NCI-H510A treated with DMSO at 0.1 percent for 48 hours (cell line): ENCODE results near the gene L3MBTL1.
"Not testable (repeated sequence)": the region's sequence is repeated elsewhere in the genome, so short reads cannot be mapped to it uniquely, and the experiment has no call there.

Source experiments
- DNase-seq: peaks from one replicate; lab custom pipeline; 2025; lab: John Stamatoyannopoulos, UW

L3MBTL1 gene

DNA sequence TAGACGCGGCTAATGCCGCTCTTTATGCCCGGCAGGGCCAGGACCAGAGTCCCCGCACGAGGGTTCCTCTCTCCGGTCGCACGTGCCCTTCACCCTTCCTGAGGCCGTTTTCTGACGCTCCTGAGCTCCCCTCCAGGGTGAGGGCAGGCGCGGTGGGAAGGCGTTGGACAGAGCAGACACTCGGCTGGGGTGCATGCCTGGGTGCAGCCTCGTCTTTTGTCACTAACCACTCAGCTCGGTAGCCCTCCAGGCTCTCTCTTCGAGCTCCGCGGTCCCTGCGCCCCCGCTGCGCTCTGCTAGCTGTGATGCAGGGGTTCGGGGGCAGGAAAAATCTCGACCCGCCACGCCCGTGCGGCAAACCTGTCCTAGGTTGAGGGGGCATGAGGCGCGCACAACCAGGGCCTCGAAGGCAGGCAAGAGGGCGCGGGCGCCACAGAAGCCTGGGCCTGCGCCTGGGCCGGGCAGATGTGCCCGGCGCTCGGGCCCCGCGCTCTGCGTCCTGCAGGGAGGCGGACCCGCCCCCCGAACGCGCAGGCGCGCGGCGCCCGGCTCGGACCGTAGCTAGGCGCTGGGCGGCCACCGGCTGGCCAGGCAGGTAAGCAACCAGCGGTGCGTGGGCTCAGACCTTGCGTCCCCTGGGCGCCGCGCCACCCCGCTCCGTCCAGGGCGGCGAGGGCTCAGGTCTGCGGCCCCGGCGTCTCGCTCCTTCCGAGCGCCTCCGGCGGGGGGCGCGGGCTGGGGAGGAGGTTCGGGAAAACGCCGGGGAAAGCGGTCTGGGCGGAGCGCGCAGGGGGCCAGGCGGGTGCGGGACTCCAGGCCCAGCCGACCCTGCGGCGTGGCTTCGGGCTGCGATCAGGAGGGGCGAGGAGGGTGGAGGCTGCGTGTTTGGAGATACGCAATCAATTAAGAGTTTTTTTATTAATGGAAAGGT, at the start of gene L3MBTL1:
TSS of gene L3MBTL1 (plus strand) at position 548 of the 931 bp plus-strand sequence. CDS start 5,807 bp downstream, outside the sequence.
- DNase-seq = peak; percentile 59

DNA sequence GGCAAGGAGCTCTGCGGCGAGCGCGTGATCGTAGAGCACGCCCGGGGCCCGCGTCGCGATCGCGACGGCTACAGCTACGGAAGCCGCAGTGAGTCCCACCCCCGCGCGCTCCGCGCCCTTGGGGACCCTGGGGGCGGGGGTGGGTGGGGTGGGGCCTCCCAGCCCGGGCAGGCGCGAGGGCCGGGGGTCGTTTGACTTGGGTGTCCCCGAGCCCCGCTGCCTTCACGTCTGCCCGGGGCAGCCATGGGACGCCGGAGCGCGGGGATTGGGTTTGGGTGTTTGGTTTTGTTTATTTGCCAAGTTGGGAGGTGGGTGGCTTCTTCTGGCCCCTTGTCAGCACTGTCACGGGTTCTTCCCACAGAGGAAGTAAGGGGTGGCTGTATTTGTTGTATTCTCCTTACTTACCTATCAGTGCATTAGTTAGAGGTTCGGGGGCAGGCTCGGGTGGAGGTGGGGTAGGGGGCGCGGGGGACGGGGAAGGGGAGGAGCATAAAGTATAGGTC, 49.0 kb upstream of the L3MBTL1 start:
- DNase-seq = no peak

DNA sequence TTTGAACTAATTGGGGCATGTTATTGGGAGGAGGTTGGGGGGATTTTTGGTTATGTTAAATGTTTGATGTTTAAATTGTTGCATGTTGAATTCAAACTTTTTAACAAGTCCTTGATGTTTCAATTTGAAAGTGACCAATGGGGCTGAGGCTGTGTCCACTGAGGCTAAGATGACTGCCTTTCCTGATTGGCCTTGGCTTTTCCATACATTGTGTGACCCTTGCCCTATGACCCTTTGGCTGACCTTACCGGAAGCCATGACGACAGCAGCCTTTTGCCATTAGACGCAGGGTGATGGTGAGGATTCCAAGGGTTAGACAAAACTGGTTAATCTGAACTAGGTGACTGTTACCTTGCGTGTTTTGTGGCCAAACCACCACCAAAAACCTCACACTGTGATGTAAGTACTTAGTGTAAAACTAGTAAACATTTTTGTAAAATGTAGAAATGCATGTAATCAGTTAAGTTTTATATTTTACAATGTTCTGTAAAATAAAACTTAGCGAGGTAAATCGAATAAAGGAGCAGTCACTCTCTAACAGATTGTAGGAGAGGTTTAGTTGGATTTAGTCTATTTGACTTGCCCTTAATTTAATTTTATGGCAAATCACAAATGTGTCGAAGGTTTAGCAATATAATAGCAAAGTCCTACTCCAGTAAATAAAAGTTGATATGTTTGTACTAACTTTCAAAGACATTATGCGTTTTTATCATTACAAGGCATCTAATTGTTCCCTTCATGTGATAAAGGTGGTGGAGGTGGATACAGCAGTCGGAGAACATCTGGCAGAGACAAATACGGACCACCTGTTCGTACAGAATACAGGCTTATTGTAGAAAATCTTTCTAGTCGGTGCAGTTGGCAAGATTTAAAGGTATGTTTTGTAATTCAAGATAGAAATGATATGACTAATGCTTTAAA, 48.2 kb upstream of the L3MBTL1 start:
- DNase-seq = no peak

DNA sequence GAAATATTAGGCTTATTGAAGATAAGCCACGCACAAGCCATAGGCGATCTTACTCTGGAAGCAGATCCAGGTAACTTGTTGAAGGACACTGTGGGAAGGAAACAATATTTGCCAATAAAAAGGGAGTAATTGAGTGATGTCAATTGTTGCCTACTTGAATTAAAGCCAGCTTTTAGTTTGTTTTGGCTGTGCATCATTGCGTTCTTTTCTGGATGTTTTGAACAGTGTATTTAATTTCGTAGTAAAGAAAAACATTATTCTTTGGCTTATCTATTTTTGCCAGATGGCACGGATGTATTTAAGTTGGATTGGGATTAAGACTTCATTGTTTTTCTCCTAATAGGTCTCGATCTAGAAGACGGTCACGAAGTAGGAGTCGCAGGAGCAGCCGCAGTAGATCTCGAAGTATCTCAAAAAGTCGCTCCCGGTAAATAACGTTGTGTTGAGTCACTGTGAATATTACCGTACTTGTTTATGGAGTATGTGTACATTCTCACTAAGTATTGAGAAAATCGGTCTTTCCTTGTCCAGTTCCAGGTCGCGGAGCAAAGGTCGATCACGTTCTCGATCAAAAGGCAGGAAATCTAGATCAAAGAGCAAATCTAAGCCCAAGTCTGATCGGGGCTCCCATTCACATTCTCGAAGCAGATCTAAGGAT, 47.2 kb upstream of the L3MBTL1 start:
- no peak for DNase-seq

DNA sequence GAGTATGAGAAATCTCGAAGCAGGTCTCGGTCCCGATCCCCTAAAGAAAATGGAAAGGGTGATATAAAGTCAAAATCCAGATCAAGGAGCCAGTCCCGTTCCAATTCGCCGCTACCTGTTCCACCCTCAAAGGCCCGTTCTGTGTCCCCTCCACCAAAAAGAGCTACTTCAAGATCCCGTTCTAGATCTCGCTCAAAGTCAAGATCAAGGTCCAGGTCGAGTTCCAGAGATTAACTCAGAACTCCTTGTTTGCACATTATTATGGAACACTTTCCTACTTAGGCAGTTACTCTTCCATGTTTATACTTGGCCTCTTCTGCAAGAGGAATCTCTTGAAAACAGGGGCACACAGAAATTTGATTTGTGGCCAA, 46.7 kb upstream of the L3MBTL1 start:
- no peak for DNase-seq

DNA sequence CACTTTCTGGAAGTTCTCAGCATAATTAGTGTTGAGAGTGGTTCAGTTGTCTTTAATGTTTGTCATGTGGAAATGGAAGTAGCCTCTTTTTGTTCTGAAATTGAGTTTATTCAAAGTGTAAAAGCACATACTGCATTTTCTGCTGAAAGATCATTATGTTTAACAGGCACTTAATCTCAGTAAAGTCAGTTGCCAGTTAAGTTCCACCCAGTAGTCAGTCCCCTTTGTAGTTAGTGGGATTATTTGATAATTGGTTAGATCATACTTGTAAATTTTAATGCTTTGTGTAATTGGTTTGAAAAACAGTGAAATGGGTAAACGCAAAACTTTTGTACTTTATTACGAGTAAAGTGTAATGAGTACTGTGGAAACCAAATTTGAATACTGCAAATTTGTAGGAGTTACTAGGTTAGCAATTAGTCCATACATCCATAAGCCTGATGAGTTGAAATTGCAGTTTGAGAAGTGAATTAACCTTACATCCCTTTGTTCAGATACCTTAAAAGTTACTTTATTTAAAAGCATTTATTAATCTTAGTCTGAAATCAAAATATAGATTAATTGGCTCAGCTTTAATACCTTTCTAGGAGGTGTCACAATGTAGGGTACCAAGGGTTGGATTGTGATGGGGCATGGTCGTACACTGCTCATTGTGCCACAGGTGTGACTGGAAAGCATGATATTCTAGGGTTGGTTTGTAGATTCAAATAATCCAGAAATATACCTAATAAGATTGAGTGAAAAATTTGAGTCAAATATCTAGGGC, 45.4 kb upstream of the L3MBTL1 start:
- no peak for DNase-seq

DNA sequence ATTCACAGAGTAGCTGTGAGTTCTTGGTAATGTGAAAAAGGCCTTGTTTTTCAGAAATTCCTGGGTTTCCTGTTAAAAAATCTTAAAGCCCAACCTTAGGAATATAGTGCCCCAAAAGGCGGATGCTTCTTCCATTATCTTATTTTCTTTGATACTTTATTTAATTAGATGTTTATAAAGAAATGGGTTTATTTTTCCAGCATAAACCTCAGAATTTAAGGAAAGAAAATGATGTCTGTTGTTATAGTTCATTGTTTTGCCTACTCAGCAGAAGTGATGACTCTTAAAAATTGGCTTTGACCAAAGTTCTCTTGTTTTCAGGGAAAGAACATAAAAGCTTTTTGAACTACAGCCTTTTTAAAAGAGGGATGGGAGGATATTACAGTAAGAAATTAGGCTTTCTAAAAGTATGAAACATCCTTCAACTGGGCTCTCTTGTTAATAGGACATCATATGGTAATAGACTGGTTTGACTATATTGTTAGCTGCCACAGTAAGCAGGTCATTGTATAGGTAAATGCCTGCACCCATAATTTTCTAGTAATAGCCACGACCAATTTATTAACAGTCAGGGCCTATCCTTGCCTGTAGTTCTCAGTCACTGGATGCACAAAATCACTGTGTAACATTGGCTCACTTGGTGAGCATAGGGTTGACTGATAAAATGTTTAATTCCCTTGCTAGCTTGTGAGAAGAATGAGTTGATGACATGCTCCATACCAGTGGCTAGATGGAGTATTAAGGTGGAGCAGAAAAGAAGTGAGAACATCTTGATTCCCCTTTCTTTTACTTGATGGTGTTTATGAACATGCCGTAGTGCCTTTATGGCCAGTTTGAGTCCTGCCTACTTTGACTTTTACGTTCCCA, 44.6 kb upstream of the L3MBTL1 start:
- DNase-seq = no peak

DNA sequence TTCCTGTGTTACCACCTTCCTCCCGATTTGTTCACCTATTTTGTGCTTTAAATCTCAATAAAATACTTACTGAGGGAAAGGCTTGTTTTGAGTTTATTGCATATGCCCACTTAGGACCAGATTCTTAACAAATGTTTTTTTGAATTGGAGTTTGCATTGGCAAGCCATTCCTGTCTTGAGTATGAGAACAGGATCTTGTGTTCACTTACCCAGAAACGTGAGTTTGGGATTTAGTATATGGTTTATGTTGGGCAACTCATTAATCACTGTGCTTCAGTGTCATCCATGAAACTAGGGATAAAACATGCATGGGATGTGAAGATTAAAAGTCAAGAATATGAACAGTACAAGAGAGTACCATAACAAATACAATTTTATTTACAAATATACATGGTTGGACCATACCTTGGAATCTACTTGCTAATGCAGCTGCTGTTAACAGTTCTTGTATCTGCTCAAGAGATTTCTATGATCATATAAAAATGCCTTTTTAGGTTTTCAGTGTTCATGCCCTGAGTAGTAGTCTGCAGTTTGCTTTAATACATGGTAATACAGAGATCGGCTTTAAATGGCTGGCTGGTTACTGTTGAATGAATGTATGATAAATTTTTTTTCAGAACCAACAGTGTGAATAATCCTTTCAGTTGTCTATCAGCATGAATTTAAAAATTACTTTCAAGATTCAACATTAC, 43.8 kb upstream of the L3MBTL1 start:
- DNase-seq = no peak

DNA sequence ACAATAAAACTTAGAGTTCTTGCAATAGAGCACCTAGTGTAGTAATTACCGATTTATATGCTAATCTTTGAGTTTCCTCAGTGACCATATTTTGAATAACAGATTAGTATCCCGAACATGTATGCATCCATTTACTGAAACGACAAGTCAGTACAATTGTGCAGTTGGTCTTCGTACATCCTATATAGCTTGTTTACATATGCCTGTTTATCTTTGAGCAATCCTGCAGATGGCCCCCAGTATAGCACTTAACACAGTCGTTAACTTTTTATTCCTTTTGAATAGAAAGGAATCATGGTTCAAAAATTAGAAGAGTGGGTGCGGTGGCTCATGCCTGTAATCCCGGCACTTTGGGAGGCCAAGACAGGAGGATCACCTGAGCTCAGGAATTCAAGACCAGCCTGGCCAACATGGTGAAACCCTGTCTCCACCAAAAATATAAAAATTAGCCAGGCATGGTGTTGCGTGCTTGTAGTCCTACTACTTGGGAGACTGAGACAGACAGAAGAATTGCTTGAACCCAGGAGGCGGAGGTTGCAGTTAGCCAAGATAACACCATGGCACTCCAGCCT, 43.2 kb upstream of the L3MBTL1 start:
- DNase-seq = no peak

DNA sequence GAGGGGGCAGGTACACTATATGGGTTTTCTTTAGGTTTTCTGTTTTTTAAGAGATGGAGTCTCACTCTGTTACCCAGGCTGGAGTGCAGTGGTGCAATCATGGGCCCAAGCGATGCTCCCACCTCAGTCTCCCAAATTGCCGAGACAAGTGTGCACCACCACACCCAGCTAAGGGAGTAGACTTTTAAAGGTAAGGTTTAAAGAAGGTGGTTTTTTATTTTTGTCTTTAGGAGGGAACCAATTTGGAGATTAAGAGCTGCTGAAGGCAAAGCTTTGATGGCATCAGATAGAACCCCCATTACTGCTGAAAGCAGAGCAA, 41.9 kb upstream of the L3MBTL1 start:
- no peak for DNase-seq

DNA sequence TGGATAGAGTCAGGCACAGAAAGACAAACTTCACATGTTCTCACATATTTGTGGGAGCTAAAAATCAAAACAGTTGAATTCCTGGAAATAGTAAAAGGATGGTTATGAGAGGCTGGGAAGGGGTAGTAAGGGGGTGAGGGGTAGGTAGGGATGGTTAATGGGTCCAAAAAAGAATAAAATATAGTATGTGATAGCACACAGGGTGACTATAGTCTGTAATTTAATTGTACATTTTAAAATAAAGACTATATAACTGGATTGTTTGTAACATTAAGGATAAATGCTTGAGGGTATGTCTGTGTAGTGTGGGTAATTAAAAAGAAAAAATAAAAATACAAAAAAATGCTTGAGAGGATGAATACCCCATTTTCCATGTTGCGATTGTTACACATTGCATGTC, 39.9 kb upstream of the L3MBTL1 start:
- no peak for DNase-seq

DNA sequence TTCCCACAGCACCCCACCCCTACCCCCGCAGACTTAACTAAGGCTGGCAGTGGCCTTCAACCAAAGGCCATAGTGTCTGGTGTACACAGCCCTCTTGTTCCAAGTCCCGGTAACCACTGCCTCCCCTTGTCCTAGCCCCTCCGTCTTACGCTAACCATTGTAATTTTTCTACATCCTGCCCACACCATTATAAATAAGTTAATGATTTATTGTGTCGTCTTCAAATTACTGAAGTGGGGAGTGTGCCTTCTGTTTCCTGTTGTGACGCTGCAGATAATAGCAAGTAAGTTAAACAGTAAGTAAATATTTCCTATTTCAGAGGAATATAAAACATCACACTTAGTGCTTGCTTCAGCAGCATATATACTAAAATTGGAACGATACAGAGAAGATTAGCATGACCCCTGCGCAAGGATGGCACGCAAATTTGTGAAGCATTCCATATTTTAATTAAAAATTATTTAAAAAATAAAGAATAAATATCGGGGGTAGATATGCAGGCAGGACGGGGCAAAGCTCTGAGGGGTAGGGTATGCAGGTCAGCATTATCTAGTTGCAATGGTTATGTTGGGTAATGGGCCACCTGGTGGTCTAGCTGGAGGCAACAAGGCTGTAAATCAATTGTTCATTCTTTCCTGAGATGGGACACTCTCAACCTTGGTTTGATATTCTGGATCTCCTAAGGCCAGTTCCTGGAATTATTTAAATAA, 34.7 kb upstream of the L3MBTL1 start:
- no peak for DNase-seq

DNA sequence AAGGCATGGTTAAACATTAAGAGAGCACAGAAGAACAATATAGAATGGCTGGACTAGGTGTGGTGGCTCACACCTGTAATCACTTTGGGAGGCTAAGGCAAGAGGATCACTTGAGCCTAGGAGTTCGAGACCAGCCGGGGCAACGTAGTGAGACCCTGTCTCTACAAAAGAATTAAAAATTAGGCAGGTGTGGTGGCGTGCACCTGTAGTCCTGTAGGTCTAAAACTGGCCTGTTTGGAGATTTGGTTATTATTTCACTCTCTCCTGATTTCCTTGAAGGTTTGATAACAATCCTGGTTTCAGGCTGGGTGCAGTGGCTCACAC, 34.2 kb upstream of the L3MBTL1 start:
- DNase-seq = no peak

DNA sequence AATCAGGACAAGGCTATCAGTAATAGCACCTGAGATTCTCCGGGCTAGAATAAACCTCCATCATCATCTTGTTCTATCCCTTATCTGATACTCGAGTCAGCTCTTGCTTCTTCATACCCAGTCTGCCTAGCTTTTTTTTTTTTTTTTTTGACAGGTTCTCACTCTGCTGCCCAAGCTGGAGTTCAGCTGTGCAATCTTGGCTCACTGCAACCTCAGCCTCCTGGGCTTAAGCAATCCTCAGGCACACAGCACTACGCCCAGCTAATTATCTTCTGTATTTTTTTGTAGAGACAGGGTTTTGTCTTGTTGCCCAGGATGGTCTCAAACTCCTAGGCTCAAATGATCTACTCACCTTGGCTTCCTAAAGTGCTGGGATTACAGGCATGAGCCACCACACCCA, 30.3 kb upstream of the L3MBTL1 start:
- DNase-seq = no peak

DNA sequence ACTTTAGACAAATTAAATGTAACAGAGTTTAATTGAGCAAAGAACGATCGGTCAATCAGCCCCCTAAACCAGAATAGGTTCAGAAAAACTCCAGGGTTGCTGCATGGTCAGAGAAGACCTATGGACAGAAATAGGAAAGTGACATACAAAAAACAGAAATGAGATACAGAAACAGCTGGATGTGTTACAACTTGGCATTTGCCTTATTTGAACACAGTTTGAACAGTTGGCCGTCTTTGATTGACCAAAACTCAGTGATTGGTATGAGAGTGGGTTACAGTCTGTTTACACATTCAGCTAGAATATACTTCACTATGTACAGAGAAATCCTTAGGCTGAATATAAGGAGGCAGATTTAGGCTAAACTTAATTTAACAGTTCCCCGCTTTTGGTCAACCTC, 29.9 kb upstream of the L3MBTL1 start:
- no peak for DNase-seq

DNA sequence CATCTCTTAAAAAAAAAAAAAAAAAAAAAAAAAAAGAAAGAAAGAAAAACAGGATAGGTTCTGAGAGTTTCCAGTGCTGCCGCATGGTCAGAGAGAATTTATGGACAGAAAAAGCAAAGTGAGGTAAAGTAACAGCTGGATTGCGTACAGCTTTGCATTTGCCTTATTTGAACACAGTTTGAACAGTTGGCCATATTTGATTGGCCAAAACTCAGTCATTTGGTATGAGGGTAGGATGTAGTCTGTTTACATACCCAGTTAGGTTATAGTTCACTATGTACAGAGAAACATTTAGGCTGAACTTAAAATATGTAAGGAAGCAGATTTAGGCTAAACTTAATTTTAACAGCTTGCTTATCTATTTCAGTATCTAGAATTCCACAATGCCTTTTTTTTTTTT, 17.5 kb upstream of the L3MBTL1 start:
- DNase-seq = no peak

DNA sequence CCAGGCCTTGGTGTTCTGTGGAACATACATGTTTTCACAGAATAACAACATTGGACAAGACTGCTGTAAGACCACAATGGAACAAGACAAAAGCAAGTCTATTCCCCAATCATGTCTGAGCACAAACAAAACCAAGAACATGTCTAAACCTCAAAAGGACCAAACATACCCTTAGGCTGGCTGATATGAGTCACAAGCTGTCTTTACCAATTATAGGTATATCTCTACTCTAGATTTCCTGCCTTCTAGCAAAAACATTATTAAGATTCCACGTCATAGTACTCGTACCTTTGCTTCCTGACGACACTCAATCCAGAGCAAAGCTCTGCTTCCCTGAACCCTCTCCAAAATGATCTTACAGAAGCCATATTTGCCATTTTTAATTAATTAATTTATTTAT, 15.4 kb upstream of the L3MBTL1 start:
- no peak for DNase-seq

DNA sequence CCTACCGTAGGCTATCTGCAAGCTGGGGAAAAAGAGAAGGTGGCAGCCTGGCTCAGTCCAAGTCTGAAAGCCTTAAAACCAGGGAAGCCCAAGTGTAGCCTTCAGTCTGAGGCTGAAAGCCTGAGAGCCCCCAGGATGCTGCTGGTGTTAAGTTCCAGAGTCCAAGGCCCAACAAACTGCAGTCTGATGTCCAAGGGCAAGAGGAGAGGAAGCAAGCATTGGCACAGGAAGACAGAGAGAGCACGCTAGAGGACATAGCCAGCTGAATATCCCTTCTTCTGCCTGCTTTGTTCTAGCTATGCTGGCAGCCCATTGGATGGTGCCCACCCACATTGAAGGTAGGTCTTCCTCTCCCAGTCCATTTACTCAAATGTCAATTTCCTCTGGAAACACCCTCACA, 12.1 kb upstream of the L3MBTL1 start:
- DNase-seq = no peak

DNA sequence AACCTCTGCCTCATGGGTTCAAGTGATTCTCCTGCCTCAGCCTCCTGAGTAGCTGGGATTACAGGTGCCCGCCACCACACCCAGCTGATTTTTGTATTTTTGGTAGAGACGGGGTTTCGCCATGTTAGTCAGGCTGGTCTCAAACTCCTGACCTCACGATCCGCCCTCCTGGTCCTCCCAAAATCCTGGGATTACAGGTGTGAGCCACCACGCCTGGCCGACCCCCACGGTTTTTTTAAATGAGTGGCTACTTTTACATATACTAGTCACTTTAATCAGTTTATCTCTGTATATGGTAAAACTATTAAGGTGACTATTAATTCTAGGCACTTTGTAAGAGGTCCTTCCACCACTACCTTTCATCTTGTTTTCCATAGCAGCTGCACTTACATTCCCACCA, 5.5 kb upstream of the L3MBTL1 start:
- not testable (repeated sequence) for DNase-seq
